DMS114 treated with DMSO at 0.1 percent for 48 hours (cell line): ENCODE measurements around the gene PSMC2.
"Not testable (repeated sequence)": the region's sequence is repeated elsewhere in the genome, so short reads cannot be mapped to it uniquely, and the experiment has no call there.

Experiments used
- DNase-seq: peaks from one replicate; lab custom pipeline; 2025; ENCODE audit not compliant: unreplicated experiment; lab: John Stamatoyannopoulos, UW

The PSMC2 gene

DNA sequence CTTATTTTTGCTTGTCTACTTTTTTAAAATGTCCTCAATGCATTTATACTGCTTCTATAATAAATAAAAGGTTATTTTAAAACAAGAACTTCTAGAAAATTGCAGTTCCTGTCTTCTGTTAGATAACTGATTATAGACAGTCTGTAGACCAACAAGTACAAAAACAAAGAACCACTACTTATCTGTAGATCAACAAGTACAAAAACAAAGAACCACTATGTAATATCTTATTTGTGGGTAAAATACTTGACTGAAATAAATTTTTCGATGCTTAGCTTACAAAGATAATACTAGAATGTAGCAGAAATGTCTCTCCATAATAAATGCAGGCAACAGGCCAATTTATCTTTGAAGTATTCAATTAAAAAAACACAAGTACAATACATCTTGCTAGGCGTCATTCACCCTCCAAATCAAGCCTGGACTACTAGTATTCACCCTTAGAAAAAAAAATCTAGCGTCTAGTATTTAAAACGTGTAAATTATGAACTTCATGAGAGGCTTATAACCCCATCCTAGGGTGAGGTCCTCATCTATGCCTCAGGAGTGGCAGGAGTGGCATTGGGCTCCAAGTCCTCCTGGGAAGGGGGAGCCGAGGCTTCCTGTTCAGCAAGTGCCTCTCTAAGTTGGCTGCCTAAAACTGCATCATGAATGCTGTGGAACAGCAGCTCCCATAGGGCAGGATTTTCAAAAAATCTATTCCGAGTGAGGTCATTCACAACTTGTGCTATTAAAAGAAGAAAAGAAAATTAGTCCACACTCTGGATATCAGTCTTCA lies 26.6 kb downstream of the PSMC2 start:
- no peak for DNase-seq

- no peak for DNase-seq
Observed at GRCh38 chr7:103379270-103379975, 32.0 kb downstream of the PSMC2 start.

GRCh38 chr7:103380395-103381191 lies 33.1 kb downstream of the PSMC2 start:
- no peak for DNase-seq

- no peak for DNase-seq
Observed at GRCh38 chr7:103381280-103382031, 34.0 kb downstream of the PSMC2 start.

- DNase-seq, result no peak
Observed at GRCh38 chr7:103382032-103382402, 34.6 kb downstream of the PSMC2 start.

GRCh38 chr7:103387242-103387641 lies 39.8 kb downstream of the PSMC2 start:
- DNase-seq, result no peak

DNA sequence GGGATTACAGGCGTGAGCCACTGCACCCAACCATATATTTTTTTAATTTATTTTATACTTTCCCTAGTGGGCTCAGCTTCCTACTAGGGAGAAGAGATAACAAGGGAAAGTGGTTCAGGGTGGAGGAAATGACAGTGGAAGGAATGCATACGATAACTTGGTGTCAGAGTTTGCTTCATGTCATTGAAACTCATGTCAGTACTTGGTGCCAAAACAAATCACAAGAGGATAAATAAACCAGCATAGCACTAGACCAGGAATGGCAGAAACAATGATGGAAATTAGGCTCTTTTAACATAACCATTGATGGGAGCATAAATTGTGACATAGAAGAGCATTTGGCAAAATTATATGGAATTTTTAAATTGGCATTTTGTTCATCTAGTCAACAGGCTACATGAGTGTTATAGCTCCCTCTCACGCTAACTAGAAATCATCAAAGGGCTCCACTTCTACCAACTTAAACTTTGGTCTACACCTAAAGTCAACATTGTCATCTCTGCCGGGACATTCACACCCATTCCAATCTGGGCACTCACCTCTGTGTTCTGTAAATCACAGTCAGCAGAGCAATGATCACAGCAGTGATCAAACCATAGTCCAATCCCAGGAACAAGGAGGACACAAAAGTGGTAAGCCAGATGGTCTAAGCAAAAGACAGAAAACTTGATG lies 41.2 kb downstream of the PSMC2 start:
- DNase-seq, result no peak

DNA sequence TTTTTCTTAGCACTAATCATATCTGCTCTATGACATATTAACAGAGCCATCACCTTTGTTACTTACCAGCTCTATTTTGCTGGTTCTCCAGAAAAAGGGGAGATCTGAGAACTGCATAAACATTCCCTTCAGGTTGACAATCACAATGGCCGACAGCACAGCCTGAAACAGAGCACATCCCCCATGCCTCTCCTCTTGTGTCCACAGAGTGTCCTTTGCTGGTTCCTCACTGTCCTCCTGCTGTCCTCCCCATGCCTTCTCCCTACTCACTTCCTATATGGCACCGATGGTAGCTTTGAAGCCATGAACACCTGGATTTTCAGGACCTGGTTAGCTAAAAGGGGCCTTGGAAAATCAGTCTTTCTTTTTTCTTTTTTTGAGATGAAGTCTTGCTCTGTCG lies 41.8 kb downstream of the PSMC2 start:
- no peak for DNase-seq

DNA sequence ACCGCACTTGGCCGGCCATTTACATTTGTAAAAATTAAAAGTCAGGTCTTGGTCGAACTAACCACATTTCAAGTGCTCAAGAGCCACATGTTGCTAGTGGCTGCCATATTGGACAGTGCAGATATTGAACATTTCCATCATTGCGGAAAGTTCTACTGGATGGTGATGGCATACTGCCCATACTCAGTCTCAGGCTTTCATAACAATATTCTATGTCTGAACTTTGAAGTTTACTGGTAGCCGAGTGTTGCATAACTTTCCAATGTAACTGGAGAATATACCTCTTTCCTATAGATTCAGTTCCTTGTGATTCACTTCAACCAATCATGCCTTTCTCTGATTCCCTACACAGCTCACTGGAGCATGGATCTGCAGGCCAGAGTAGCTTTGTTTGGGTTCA lies 43.7 kb downstream of the PSMC2 start:
- no peak for DNase-seq

DNA sequence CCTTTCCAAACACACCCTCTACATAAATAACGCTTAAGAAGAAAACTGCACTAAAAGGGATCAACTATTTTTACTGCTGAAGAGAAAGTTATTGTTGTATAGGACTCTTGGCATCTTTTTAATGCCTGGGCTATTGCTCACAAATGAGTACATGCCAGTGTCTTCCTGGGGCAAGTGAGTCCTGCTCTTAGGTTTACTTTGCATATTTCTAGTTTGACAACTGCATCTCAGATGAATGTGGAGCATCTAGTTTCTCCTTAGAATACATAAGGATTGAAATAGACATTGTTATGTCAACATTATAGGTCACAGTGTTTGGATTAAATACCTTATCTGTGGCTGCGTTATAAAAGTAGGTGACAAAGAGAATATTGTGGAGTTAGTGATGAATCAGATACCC lies 44.5 kb downstream of the PSMC2 start:
- no peak for DNase-seq

DNA sequence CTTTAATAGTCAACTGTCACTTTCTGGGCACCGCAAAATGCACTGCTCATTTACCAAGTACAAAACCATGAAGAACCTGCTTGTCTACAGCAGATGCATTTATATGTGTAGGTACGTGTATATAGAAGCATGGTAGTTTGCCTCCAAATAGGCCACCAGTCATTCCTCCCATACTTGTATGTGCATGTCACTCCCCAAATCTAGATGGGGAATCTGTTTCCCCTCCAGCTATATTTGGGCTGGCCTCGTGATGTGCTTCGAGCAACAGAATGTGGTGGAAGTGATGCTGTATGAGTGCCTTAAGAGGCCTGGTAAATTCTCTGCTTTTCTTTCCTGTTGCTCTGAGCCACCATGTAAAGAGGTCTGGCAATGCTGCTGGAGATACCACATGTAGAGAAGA lies 47.1 kb downstream of the PSMC2 start:
- DNase-seq, result no peak

DNA sequence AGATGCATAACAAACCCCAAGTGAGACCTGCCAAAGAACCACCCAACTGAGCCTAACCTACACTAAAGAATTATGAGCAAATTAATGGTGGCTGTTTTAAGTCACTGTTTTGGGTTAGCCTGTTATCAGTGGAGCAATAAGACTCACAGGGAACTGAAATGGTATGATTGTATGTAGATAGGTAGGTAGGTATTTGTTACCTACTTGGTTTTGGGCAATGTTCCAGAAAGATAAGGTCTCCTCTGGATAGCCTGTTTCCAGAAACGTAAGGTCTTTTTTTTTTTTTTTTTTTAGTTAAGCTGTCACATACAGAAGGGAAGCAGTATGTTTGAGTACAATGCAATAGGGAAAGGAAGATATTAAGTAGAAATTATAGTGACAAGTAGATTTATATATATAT lies 47.6 kb downstream of the PSMC2 start:
- DNase-seq, result no peak

GRCh38 chr7:103396471-103396870 lies 49.0 kb downstream of the PSMC2 start:
- DNase-seq, result no peak

DNA sequence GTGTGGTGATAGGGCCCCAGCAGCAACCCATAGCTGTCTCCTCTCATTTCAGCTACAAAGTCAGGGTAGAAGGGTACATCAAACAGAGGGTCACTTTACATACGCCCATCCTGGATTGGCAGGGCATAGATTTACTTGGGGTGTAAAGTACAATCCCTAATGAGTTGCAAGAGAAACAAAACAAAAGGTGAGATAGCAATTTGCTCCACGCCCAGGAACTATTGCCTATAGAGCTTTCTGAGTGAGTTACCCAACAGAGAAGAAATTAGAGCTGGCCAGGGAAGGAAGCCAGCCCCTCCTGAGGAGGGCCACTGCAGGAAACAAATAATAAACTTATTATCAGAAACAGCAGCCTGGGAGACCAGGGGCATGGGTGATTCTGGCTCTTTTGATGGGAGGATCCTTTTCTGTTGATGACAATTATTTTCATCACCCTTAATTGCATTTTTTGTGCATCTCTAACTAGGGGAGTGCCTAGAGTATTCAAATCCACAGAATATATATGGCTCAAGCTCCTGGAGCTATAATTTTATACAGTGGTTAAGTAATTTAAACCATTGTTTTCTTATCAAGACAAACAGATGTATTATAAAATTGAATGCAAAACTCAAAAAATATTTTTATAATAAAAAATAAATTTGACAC lies 51.2 kb downstream of the PSMC2 start:
- DNase-seq, result no peak

DNA sequence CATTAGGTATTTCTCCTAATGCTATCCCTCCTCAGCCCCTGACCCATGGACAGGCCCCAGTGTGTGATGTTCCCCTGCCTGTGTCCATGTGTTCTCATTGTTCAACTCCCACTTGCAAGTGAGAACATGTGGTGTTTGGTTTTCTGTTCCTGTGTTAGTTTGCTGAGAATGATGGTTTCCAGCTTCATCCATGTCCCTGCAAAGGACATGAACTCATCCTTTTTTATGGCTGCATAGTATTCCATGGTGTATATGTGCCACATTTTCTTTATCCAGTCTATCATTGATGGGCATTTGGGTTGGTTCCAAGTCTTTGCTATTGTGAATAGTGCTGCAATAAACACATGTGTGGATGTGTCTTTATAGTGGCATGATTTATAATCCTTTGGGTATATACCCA lies 52.2 kb downstream of the PSMC2 start:
- DNase-seq, result not testable (repeated sequence)

GRCh38 chr7:103405789-103406613 lies 58.6 kb downstream of the PSMC2 start:
- DNase-seq, result not testable (repeated sequence)

- no peak for DNase-seq
Observed at GRCh38 chr7:103412151-103412550, 64.7 kb downstream of the PSMC2 start.

DNA sequence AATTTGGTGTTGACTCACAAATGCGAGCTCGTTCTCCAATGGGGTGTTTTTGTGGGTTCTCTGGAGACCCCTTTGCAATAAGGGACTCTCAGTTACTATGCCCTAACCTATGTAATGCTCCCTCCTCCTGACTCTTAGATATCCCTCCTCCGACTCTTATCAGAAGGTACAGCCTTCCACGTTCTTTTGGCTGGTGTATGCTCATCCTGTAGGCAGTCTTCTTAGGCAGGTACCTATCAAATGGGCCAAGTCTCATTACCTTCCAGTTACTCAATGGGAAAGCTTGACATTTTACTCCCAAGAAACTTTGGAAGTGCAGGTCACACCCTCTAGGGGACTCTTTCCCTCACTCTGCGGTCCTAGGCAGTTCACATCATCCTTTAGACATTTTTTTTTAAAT lies 66.0 kb downstream of the PSMC2 start:
- no peak for DNase-seq

GRCh38 chr7:103418241-103418640 lies 70.8 kb downstream of the PSMC2 start:
- DNase-seq, result no peak
